NB4 (cell line): ENCODE results near the gene ZBTB4.

ENCODE experiments used
- POLR2A ChIP-seq: IDR thresholded peaks from 2 replicates; pipeline ENCODE4 v1.6.1; 2011; ENCODE audit warnings: mild to moderate bottlenecking; ENCODE audit not compliant: insufficient read length; ENCODE audit errors: extremely low read depth
- TF ChIP-seq, protein P1 (sequence below): IDR thresholded peaks from one replicate; pipeline ENCODE4 v1.5.1; 2012; ENCODE audit warnings: low read depth, low read length
- TF ChIP-seq, protein P2 (sequence below): IDR thresholded peaks from 2 replicates; pipeline ENCODE4 v1.6.1; 2011; ENCODE audit warnings: low read depth, low read length

DNA sequence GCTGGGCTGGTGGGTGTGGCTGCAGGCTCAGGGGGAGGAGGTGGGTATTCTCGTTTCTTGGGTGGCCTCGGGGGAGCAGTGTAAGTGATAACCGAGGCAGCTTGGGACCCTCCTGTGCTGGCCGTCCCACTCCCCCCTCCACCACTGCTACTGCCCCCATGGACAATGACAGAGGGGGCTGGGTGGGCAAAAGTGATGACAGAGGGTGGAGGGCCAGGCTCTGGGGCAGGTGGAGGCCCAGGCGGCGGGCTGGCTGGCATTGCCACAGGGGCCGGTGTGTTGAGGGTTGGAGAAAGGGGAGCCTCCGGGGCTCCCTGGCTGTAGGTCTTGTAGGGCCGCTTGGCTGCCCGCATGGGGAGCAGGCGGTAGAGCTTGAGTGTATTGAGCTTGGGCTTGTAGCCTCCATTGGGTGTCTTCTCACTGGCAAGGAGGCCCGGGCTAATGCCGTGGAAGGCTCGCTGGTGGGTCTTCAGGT is 16.0 kb downstream of the ZBTB4 start:
- TF ChIP-seq, protein P1, sequence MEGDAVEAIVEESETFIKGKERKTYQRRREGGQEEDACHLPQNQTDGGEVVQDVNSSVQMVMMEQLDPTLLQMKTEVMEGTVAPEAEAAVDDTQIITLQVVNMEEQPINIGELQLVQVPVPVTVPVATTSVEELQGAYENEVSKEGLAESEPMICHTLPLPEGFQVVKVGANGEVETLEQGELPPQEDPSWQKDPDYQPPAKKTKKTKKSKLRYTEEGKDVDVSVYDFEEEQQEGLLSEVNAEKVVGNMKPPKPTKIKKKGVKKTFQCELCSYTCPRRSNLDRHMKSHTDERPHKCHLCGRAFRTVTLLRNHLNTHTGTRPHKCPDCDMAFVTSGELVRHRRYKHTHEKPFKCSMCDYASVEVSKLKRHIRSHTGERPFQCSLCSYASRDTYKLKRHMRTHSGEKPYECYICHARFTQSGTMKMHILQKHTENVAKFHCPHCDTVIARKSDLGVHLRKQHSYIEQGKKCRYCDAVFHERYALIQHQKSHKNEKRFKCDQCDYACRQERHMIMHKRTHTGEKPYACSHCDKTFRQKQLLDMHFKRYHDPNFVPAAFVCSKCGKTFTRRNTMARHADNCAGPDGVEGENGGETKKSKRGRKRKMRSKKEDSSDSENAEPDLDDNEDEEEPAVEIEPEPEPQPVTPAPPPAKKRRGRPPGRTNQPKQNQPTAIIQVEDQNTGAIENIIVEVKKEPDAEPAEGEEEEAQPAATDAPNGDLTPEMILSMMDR, result no peak
- TF ChIP-seq POLR2A, result no peak
- TF ChIP-seq, protein P2, sequence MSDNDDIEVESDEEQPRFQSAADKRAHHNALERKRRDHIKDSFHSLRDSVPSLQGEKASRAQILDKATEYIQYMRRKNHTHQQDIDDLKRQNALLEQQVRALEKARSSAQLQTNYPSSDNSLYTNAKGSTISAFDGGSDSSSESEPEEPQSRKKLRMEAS, result no peak
